Measurements from ENCODE around the gene NREP.

NREP gene

DNA sequence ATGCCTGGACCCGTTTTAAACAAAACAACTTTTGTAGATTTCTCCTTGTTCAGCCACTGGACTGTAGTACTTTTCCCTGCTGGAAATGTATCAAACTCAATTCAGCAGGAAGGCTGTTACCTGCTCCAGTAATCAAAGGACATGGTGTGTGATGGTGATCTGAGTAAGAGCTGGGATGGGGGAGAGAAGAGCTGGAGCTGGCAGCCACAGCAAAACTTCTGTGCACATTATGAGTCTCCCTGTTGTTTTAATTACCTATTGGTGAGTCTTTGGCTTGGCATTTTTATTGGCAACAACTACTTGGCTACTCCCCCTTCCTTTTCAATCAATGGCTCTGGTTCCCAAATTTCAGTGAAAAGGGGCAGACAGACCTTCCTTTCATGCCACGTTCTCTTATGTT is 9.7 kb downstream of the NREP start:
- H3K9me3 ChIP-seq (ENCODE audit: low read depth, low read length), result no peaks in the 10 kb centered on the region
- TF ChIP-seq EZH2 (IDR thresholded peaks at IDR 0.05) (no peak), FOXP2 (optimal IDR thresholded peaks at IDR 0.05; ENCODE audit: control extremely low read depth, extremely low read length, insufficient read depth) (no peak), POLR2AphosphoS5 (IDR thresholded peaks at IDR 0.05; ENCODE audit: borderline replicate concordance, low read depth, low read length) (no peak)
- DNase-seq (ENCODE audit: low read depth, low spot score), result no peak
- no peak overlapping the region for H3K9ac ChIP-seq (ENCODE audit: insufficient read length)
- no peak overlapping the region for H3K27ac ChIP-seq
- H3K4me3 ChIP-seq, result no peak overlapping the region
- H3K36me3 ChIP-seq (ENCODE audit: insufficient read depth, low read length), result peaks cover 42% of the 10 kb centered on the region

DNA sequence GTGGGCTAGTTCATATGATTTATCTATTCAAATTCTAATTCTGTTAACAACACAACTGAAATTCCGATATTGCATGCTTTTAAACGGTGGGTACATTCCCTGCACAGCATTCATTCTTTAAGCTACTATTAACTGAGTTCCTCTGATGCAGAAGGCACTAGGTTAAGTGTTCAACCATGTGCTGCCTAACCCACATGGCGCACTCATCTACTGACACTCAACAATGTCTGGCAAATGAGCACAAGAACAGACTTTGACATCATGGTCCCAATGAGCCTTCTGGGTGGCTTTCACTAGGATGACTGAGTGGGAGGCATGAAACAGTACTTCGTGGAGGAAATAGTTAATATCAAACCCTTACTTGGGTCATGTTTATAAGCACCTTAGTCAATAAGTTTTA is 10.2 kb downstream of the NREP start:
- no peak overlapping the region for H3K4me3 ChIP-seq
- TF ChIP-seq POLR2AphosphoS5 (IDR thresholded peaks at IDR 0.05; ENCODE audit: borderline replicate concordance, low read depth, low read length), result no peak
- TF ChIP-seq EZH2 (IDR thresholded peaks at IDR 0.05), result no peak
- no peak for TF ChIP-seq FOXP2 (optimal IDR thresholded peaks at IDR 0.05; ENCODE audit: control extremely low read depth, extremely low read length, insufficient read depth)
- H3K9me3 ChIP-seq (ENCODE audit: low read depth, low read length), result no peaks in the 10 kb centered on the region
- DNase-seq (ENCODE audit: low read depth, low spot score), result no peak
- no peak overlapping the region for H3K9ac ChIP-seq (ENCODE audit: insufficient read length)
- no peak overlapping the region for H3K27ac ChIP-seq
- H3K36me3 ChIP-seq (ENCODE audit: insufficient read depth, low read length), result peaks cover 38% of the 10 kb centered on the region

DNA sequence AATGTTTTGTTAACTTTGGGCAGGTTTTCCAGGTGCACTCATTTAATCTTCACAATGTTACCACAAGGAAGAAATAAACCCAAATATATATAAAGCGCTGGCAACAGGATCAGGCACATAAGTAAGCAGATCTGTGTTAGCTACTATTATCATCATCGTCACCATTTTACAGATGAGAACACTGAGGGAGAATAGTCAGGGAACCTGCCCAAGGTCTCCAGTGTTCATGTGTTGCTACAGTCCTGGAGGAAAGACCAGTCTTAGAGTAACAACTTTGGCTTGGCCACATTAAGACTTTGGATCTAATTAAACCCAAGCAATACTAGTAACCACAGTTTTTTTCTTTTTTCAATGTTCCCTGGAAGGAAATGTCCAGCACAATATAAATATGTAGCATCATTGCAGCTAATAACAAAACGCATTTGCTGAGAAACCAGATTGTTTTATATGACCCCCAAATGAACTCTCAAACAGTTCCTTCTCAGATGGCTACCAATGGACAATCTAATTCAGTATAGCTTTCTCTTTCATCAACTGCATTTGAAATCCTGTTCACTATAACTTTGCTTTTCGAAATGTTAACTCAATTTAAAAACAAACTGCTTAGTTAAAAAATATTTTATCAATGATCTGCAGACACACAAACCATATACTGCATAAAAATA is 11.8 kb downstream of the NREP start:
- no peak overlapping the region for H3K4me3 ChIP-seq
- TF ChIP-seq FOXP2 (optimal IDR thresholded peaks at IDR 0.05; ENCODE audit: control extremely low read depth, extremely low read length, insufficient read depth) (no peak), EZH2 (IDR thresholded peaks at IDR 0.05) (no peak), POLR2AphosphoS5 (IDR thresholded peaks at IDR 0.05; ENCODE audit: borderline replicate concordance, low read depth, low read length) (no peak)
- H3K9me3 ChIP-seq (ENCODE audit: low read depth, low read length), result no peaks in the 10 kb centered on the region
- H3K27ac ChIP-seq, result no peak overlapping the region
- no peak overlapping the region for H3K9ac ChIP-seq (ENCODE audit: insufficient read length)
- H3K36me3 ChIP-seq (ENCODE audit: insufficient read depth, low read length), result peaks cover 24% of the 10 kb centered on the region
- DNase-seq (ENCODE audit: low read depth, low spot score), result no peak

GRCh38 chr5:111744455-111744854 is 12.5 kb downstream of the NREP start:
- Histone ChIP-seq H3K9me3 (ENCODE audit: low read depth, low read length) (no peaks in the 10 kb centered on the region), H3K4me3 (peak overlapping the region; percentile 58), H3K27ac (peak overlapping the region; percentile 76), H3K36me3 (ENCODE audit: insufficient read depth, low read length) (peaks cover 18% of the 10 kb centered on the region), H3K9ac (ENCODE audit: insufficient read length) (no peak overlapping the region)
- TF ChIP-seq FOXP2 (optimal IDR thresholded peaks at IDR 0.05; ENCODE audit: control extremely low read depth, extremely low read length, insufficient read depth) (no peak), POLR2AphosphoS5 (IDR thresholded peaks at IDR 0.05; ENCODE audit: borderline replicate concordance, low read depth, low read length) (no peak), EZH2 (IDR thresholded peaks at IDR 0.05) (no peak)
- no peak for DNase-seq (ENCODE audit: low read depth, low spot score)

DNA sequence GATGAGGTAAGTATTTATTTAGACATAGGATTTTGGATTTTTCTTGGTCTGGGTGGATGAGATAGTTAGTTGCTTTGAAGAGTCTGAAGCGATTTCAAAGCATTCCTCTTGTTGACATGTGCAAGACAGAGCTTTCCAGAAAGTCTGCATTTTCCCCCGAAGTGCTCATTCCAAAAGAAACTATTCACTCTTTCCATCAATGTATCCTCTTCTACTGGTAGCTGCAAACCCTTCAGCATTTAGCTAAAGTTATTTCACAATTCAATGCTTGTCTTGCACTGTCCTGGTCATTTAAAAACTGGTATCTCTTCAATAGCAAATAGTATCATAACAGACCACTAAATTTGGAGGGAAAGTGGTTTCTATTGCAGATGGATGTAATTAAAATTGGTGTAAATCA is 13.0 kb downstream of the NREP start:
- Histone ChIP-seq H3K27ac (peak overlapping the region; percentile 76), H3K9ac (ENCODE audit: insufficient read length) (no peak overlapping the region), H3K4me3 (peak overlapping the region; percentile 58), H3K36me3 (ENCODE audit: insufficient read depth, low read length) (peaks cover 16% of the 10 kb centered on the region), H3K9me3 (ENCODE audit: low read depth, low read length) (no peaks in the 10 kb centered on the region)
- TF ChIP-seq POLR2AphosphoS5 (IDR thresholded peaks at IDR 0.05; ENCODE audit: borderline replicate concordance, low read depth, low read length) (no peak), EZH2 (IDR thresholded peaks at IDR 0.05) (no peak), FOXP2 (optimal IDR thresholded peaks at IDR 0.05; ENCODE audit: control extremely low read depth, extremely low read length, insufficient read depth) (no peak)
- no peak for DNase-seq (ENCODE audit: low read depth, low spot score)

- Histone ChIP-seq H3K9ac (ENCODE audit: insufficient read length) (no peak overlapping the region), H3K36me3 (ENCODE audit: insufficient read depth, low read length) (peaks cover 11% of the 10 kb centered on the region), H3K27ac (peak overlapping the region; percentile 76), H3K9me3 (ENCODE audit: low read depth, low read length) (no peaks in the 10 kb centered on the region), H3K4me3 (peak overlapping the region; percentile 58)
- peak; percentile 28 for DNase-seq (ENCODE audit: low read depth, low spot score)
- TF ChIP-seq FOXP2 (optimal IDR thresholded peaks at IDR 0.05; ENCODE audit: control extremely low read depth, extremely low read length, insufficient read depth) (no peak), POLR2AphosphoS5 (IDR thresholded peaks at IDR 0.05; ENCODE audit: borderline replicate concordance, low read depth, low read length) (no peak), EZH2 (IDR thresholded peaks at IDR 0.05) (no peak)
Measured at GRCh38 chr5:111743512-111743911, 13.5 kb downstream of the NREP start.

GRCh38 chr5:111742177-111742994 is 14.6 kb downstream of the NREP start:
- TF ChIP-seq POLR2AphosphoS5 (IDR thresholded peaks at IDR 0.05; ENCODE audit: borderline replicate concordance, low read depth, low read length), result no peak
- TF ChIP-seq EZH2 (IDR thresholded peaks at IDR 0.05), result no peak
- no peak for TF ChIP-seq FOXP2 (optimal IDR thresholded peaks at IDR 0.05; ENCODE audit: control extremely low read depth, extremely low read length, insufficient read depth)
- Histone ChIP-seq H3K9ac (ENCODE audit: insufficient read length) (no peak overlapping the region), H3K4me3 (peak overlapping the region; percentile 58), H3K36me3 (ENCODE audit: insufficient read depth, low read length) (peaks cover 4% of the 10 kb centered on the region), H3K27ac (peak overlapping the region; percentile 76), H3K9me3 (ENCODE audit: low read depth, low read length) (no peaks in the 10 kb centered on the region)
- no peak for DNase-seq (ENCODE audit: low read depth, low spot score)

DNA sequence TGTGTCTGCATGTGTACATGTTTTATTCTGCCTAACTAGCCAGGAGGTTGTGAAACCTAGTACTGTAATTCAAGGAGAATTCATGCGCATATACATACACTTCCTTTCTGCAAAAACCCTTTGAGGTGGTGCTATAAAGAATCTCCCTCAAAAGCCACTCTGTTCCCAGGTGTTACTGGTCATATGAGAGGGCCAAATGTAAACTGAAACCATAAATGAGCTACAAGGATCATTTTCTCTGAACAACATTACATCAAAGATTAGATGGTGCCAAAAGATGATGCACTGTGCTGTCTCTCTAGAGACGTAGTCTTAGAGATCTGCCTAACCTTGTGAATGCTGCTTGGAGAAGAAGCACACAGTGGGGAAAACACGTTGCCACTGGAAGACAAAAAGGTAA is 15.7 kb downstream of the NREP start:
- Histone ChIP-seq H3K9me3 (ENCODE audit: low read depth, low read length) (no peaks in the 10 kb centered on the region), H3K36me3 (ENCODE audit: insufficient read depth, low read length) (peaks cover 6% of the 10 kb centered on the region), H3K27ac (no peak overlapping the region), H3K9ac (ENCODE audit: insufficient read length) (no peak overlapping the region), H3K4me3 (no peak overlapping the region)
- DNase-seq (ENCODE audit: low read depth, low spot score), result no peak
- TF ChIP-seq POLR2AphosphoS5 (IDR thresholded peaks at IDR 0.05; ENCODE audit: borderline replicate concordance, low read depth, low read length) (no peak), EZH2 (IDR thresholded peaks at IDR 0.05) (no peak), FOXP2 (optimal IDR thresholded peaks at IDR 0.05; ENCODE audit: control extremely low read depth, extremely low read length, insufficient read depth) (no peak)

All from SK-N-MC (cell line).